ENCODE data around the gene BOK.
"Not testable (repeated sequence)": the region's sequence is repeated elsewhere in the genome, so short reads cannot be mapped to it uniquely, and the experiment has no call there.

GRCh38 chr2:241590496-241591455, 32.2 kb downstream of the BOK start:
- not testable (repeated sequence) for TF ChIP-seq SPI1 (IDR thresholded peaks at IDR 0.05; ENCODE audit: borderline replicate concordance, insufficient read depth, low read depth, low read length); NFYB (IDR thresholded peaks at IDR 0.05; ENCODE audit: insufficient read depth, low read depth, low read length); IKZF1 (conservative IDR thresholded peaks at IDR 0.05); EZH2 (IDR thresholded peaks at IDR 0.05; ENCODE audit: borderline replicate concordance, control insufficient read depth, low read depth, low read length); EP300 (IDR thresholded peaks at IDR 0.05; ENCODE audit: borderline replicate concordance in 1 of 2, control insufficient read depth in 1 of 2, low read depth in 2 of 2, low read length in 2 of 2)
- TF ChIP-seq, protein P1, sequence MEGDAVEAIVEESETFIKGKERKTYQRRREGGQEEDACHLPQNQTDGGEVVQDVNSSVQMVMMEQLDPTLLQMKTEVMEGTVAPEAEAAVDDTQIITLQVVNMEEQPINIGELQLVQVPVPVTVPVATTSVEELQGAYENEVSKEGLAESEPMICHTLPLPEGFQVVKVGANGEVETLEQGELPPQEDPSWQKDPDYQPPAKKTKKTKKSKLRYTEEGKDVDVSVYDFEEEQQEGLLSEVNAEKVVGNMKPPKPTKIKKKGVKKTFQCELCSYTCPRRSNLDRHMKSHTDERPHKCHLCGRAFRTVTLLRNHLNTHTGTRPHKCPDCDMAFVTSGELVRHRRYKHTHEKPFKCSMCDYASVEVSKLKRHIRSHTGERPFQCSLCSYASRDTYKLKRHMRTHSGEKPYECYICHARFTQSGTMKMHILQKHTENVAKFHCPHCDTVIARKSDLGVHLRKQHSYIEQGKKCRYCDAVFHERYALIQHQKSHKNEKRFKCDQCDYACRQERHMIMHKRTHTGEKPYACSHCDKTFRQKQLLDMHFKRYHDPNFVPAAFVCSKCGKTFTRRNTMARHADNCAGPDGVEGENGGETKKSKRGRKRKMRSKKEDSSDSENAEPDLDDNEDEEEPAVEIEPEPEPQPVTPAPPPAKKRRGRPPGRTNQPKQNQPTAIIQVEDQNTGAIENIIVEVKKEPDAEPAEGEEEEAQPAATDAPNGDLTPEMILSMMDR (IDR thresholded peaks at IDR 0.05 in 2 of 3, conservative IDR thresholded peaks at IDR 0.05 in 1 of 3; ENCODE audit: control insufficient read depth in 2 of 3, extremely low read depth in 1 of 3, insufficient read depth in 1 of 3, low read depth in 3 of 3, low read length in 3 of 3), result not testable (repeated sequence)

All from GM12878 (cell line).